Activated CD4-positive, alpha-beta memory T cell treated with anti-CD3 and anti-CD28 coated beads, Interleukin-2, amount 10 ng/mL, durations not matched to agents 7 days and 5 days (primary cell): ENCODE results near the gene HES7. TPM values are rescaled to one million over a fixed set of nuclear protein-coding genes. Genes with fewer than 3 reads are reported as not detected.
"Not testable (repeated sequence)": the region's sequence is repeated elsewhere in the genome, so short reads cannot be mapped to it uniquely, and the experiment has no call there.

ENCODE experiments used
- CTCF ChIA-PET: fragments of 350-600 bp; sonication (Branson Sonifier 250); formaldehyde crosslinking; loops from one replicate; lab custom pipeline; 2021; ENCODE audit warnings: antibody characterized with exemption, inconsistent platforms; lab: Charles Lee
- POLR2A ChIA-PET: fragments of 350-600 bp; sonication (Branson Sonifier 250); formaldehyde crosslinking; loops from one replicate; lab custom pipeline; 2021; ENCODE audit warnings: antibody characterized with exemption; lab: Charles Lee
- DNase-seq: peaks from one replicate; pipeline ENCODE4 v3.0.0-alpha.2; 2020
- H3K27ac Mint-ChIP-seq: one replicate; pipeline ENCODE4 v1.8.0; 2021; ENCODE audit warnings: mild to moderate bottlenecking, mixed read lengths
- H3K27me3 Mint-ChIP-seq: one replicate; pipeline ENCODE4 v1.8.0; 2021; ENCODE audit warnings: mixed read lengths
- H3K36me3 Mint-ChIP-seq: one replicate; pipeline ENCODE4 v1.8.0; 2021; ENCODE audit warnings: low read depth, mixed read lengths
- H3K4me1 Mint-ChIP-seq: one replicate; pipeline ENCODE4 v1.8.0; 2021; ENCODE audit warnings: mixed read lengths
- H3K4me3 Mint-ChIP-seq: one replicate; pipeline ENCODE4 v1.8.0; 2021; ENCODE audit warnings: mild to moderate bottlenecking, mixed read lengths
- H3K9me3 Mint-ChIP-seq: one replicate; pipeline ENCODE4 v1.8.0; 2021; ENCODE audit warnings: mixed read lengths
- total RNA-seq, 2 experiments: library from RNA; stranded (reverse); gene quantifications; one replicate each; pipeline ENCODE4 v1.2.3, GENCODE V29; 2021

Gene HES7
- total RNA-seq, 2 experiments from 2014 or later: 1.4 to 1.5 TPM

- no peak overlapping the region for H3K27ac Mint-ChIP-seq
- CTCF ChIA-PET: interaction anchor here (0.7 to 3.6 kb wide), 5 partner anchors 11 to 136 kb away, joined by 3 to 30 read pairs (median 3); no protein-coding TSS in a partner anchor
- no peak overlapping the region for H3K4me3 Mint-ChIP-seq
- H3K27me3 Mint-ChIP-seq: peaks cover 8% of the 10 kb centered on the region
- no peaks in the 10 kb centered on the region for H3K36me3 Mint-ChIP-seq
- peaks cover 13% of the 10 kb centered on the region for H3K4me1 Mint-ChIP-seq
- POLR2A ChIA-PET: interaction anchor here (1.0 kb wide), 1 partner anchor 24 kb away, joined by 3 read pairs; no protein-coding TSS in a partner anchor
- no peak for DNase-seq
- H3K9me3 Mint-ChIP-seq: no peaks in the 10 kb centered on the region
Measured at GRCh38 chr17:8080799-8081219, 43.1 kb downstream of the HES7 start.

GRCh38 chr17:8080208-8080798 is 43.6 kb downstream of the HES7 start:
- no peak for DNase-seq
- peak overlapping the region; percentile 5 for H3K27ac Mint-ChIP-seq
- no peaks in the 10 kb centered on the region for H3K36me3 Mint-ChIP-seq
- H3K4me1 Mint-ChIP-seq: peaks cover 13% of the 10 kb centered on the region
- CTCF ChIA-PET: interaction anchor here (0.9 to 3.6 kb wide), 8 partner anchors 11 to 39 kb away, joined by 3 to 30 read pairs (median 9); partner anchors contain the start of gene ALOXE3
- H3K27me3 Mint-ChIP-seq: peaks cover 11% of the 10 kb centered on the region
- H3K9me3 Mint-ChIP-seq: no peaks in the 10 kb centered on the region
- H3K4me3 Mint-ChIP-seq: peak overlapping the region; percentile 77
- POLR2A ChIA-PET: interaction anchor here (1.0 kb wide), 1 partner anchor 25 kb away, joined by 3 read pairs; no protein-coding TSS in a partner anchor

DNA sequence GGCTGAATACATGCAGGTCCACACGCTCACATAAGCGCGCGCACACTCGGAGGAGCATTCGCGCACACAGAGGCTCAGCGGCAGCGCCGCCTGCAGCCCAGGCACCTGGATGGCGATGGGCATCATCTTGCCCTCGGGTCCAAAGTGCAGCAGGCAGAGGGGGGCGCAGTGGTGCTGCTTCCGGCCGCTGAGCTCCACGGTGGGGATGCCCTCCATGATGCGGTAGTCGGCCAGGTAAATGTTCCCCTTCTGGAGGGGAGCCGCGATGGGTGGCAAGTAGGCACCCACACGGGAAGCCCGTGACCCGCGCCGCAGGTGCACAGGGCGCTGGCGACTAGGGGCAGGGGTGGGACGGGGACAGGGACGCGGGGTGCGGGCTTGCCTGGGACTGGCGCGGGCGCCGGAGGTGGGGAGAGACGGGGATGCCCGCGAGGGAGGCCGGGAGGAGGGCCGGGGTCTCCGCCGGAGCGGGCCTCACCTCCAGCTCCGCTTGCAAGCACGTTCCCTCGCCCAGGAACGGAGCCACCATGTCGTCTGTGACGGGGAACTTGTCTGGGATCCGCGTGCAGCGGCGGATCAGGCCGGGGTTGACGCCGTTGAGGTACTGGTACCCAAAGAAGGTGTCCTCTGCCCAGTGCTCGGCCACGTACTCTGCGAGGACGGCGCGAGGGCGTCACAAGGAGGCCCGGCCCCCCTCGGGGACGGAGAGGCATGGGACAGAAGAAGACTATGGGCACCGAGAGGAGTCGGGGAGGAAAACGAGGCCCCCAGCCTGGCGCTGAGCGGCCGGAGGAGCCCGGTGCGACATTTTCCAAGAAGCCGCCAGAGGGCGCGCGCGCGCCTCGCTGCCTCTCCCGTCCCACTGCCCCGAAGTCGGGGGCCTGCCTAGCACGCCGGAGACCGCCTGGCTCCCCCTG is 44.4 kb downstream of the HES7 start:
- DNase-seq: peak; percentile 80
- ChIA-PET CTCF (interaction anchor here (0.5 to 3.6 kb wide), 15 partner anchors 10 to 226 kb away, joined by 3 to 30 read pairs (median 4); partner anchors contain the start of genes ALOXE3 and SLC25A35), POLR2A (interaction anchor here (1.0 kb wide), 3 partner anchors 25 to 94 kb away, joined by 3 to 4 read pairs (median 3); partner anchors contain the start of gene ALOXE3)
- Mint-ChIP-seq H3K4me3 (peak overlapping the region; percentile 77), H3K36me3 (no peaks in the 10 kb centered on the region), H3K27me3 (peaks cover 18% of the 10 kb centered on the region), H3K27ac (peak overlapping the region; percentile 54), H3K4me1 (peaks cover 18% of the 10 kb centered on the region), H3K9me3 (no peaks in the 10 kb centered on the region)

DNA sequence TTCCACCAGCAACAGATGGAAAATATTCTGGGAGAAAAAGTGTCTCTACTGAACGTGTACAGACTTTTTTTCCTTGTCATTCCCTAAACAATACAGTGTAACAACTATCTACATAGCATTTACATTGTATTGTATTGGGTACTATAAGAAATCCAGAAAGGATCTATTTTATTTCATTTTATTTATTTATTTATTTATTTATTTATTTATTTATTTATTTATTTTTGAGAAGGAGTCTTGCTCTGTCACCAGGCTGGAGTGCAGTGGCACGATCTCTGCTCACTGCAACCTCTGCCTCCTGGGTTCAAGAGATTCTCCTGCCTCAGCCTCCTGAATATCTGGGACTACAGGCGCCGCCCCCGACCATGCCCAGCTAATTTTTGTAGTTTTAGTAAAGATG is 46.0 kb downstream of the HES7 start:
- not testable (repeated sequence) for DNase-seq, H3K9me3 Mint-ChIP-seq, H3K36me3 Mint-ChIP-seq, H3K27ac Mint-ChIP-seq, H3K4me3 Mint-ChIP-seq
- ChIA-PET CTCF (interaction anchor here (2.4 to 3.6 kb wide), 4 partner anchors 8 to 41 kb away, joined by 9 to 30 read pairs (median 15); partner anchors contain the start of gene ALOXE3), POLR2A (interaction anchor here (0.9 kb wide), 1 partner anchor 218 kb away, joined by 3 read pairs; the partner anchor contains the start of gene SLC25A35)
- Mint-ChIP-seq H3K27me3 (peaks cover 33% of the 10 kb centered on the region), H3K4me1 (peaks cover 33% of the 10 kb centered on the region)

GRCh38 chr17:8076502-8077266 is 47.2 kb downstream of the HES7 start:
- POLR2A ChIA-PET: interaction anchor here (0.8 to 3.1 kb wide), 2 partner anchors 15 to 97 kb away, joined by 3 to 14 read pairs; no protein-coding TSS in a partner anchor
- CTCF ChIA-PET: interaction anchor here (1.0 to 8.9 kb wide), 3 partner anchors 14 to 18 kb away, joined by 4 to 149 read pairs (median 29); no protein-coding TSS in a partner anchor
- Mint-ChIP-seq H3K4me3 (no peak overlapping the region), H3K4me1 (peaks cover 40% of the 10 kb centered on the region), H3K9me3 (no peaks in the 10 kb centered on the region), H3K27me3 (peaks cover 44% of the 10 kb centered on the region), H3K36me3 (no peaks in the 10 kb centered on the region), H3K27ac (no peak overlapping the region)
- DNase-seq: no peak

DNA sequence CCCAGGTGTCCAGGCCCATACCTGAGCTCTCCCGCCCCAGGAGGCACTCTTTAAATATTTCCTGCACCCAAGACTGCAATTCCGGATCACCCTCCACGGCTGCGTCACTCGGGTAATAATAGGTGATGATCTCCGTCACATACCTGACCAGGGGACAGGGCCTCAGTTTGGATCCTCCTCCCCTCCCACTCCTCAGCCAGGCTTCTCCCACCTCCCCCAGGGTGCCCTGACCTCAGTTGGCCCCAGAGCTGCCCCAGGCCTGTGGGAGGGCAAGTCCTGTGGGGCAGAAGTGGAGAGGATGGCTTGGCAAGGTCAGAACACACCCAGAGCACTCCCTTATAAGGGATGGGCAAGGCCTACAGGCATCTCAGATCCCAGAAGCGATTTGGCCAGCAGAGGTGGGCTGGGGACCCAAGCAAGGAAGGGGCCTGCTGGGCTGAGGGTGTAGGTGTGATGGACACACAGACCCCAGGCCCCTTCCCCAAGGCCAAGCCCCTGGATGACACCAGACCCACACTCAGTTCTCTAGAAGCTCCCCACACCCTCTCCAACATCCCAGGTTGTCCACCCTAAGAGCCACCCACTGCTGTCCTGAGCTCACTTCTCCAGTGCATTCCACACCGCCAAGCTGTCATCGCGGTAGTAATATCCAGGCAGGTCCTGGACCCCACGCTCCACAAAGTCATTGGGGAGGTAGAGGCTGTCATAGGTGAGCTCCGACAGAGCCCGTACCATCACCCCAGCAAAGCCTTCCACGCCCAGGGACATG is 48.1 kb downstream of the HES7 start:
- Mint-ChIP-seq H3K27ac (no peak overlapping the region), H3K36me3 (no peaks in the 10 kb centered on the region), H3K27me3 (peaks cover 54% of the 10 kb centered on the region), H3K9me3 (no peaks in the 10 kb centered on the region), H3K4me3 (no peak overlapping the region), H3K4me1 (peaks cover 40% of the 10 kb centered on the region)
- no peak for DNase-seq
- ChIA-PET POLR2A (interaction anchor here (0.8 to 3.1 kb wide), 2 partner anchors 14 to 98 kb away, joined by 3 to 14 read pairs; no protein-coding TSS in a partner anchor), CTCF (interaction anchor here (0.8 to 8.9 kb wide), 7 partner anchors 11 to 220 kb away, joined by 3 to 149 read pairs (median 4); partner anchors contain the start of genes ALOX12B and SLC25A35)

GRCh38 chr17:8075081-8075480 is 48.8 kb downstream of the HES7 start:
- no peak overlapping the region for H3K27ac Mint-ChIP-seq
- no peak for DNase-seq
- no peaks in the 10 kb centered on the region for H3K9me3 Mint-ChIP-seq
- ChIA-PET CTCF (interaction anchor here (0.7 to 8.9 kb wide), 10 partner anchors 12 to 220 kb away, joined by 3 to 149 read pairs (median 9); partner anchors contain the start of genes ALOX12B, ALOXE3 and SLC25A35), POLR2A (interaction anchor here (1.3 to 3.1 kb wide), 2 partner anchors 84 to 98 kb away, joined by 3 to 14 read pairs; no protein-coding TSS in a partner anchor)
- H3K27me3 Mint-ChIP-seq: peaks cover 58% of the 10 kb centered on the region
- peaks cover 35% of the 10 kb centered on the region for H3K4me1 Mint-ChIP-seq
- H3K4me3 Mint-ChIP-seq: no peak overlapping the region
- no peaks in the 10 kb centered on the region for H3K36me3 Mint-ChIP-seq

- Mint-ChIP-seq H3K27me3 (peaks cover 58% of the 10 kb centered on the region), H3K27ac (no peak overlapping the region), H3K4me3 (no peak overlapping the region), H3K4me1 (peaks cover 31% of the 10 kb centered on the region), H3K36me3 (no peaks in the 10 kb centered on the region), H3K9me3 (no peaks in the 10 kb centered on the region)
- DNase-seq: no peak
- POLR2A ChIA-PET: interaction anchor here (1.3 to 3.1 kb wide), 3 partner anchors 36 to 99 kb away, joined by 3 to 14 read pairs (median 6); no protein-coding TSS in a partner anchor
- CTCF ChIA-PET: interaction anchor here (0.7 to 8.9 kb wide), 16 partner anchors 9 to 221 kb away, joined by 3 to 149 read pairs (median 6); partner anchors contain the start of genes ALOX12B, ALOXE3 and SLC25A35
Measured at GRCh38 chr17:8074554-8074953, 49.4 kb downstream of the HES7 start.

GRCh38 chr17:8073627-8074484 is 50.0 kb downstream of the HES7 start:
- Mint-ChIP-seq H3K4me3 (peak overlapping the region; percentile 53), H3K4me1 (peaks cover 27% of the 10 kb centered on the region), H3K27me3 (peaks cover 62% of the 10 kb centered on the region), H3K36me3 (no peaks in the 10 kb centered on the region), H3K27ac (no peak overlapping the region), H3K9me3 (no peaks in the 10 kb centered on the region)
- ChIA-PET CTCF (interaction anchor here (0.5 to 8.9 kb wide), 26 partner anchors 9 to 891 kb away, joined by 3 to 149 read pairs (median 4); partner anchors contain the start of genes ALOXE3 and SLC25A35), POLR2A (interaction anchor here (1.3 to 3.1 kb wide), 3 partner anchors 37 to 99 kb away, joined by 3 to 14 read pairs (median 6); no protein-coding TSS in a partner anchor)
- DNase-seq: peak; percentile 84
